OCI-LY7 (cell line): Measurements from ENCODE around the gene TMPRSS3. TPM values are rescaled to one million over a fixed set of nuclear protein-coding genes. Genes with fewer than 3 reads are reported as not detected.

ENCODE experiments used
- BruUV-seq: library from RNA; stranded (reverse); fragments of 400-500 nt; replicated peaks from 2 replicates; lab custom pipeline; 2021; lab: Mats Ljungman, UMichigan
- CTCF ChIA-PET: fragments of 300-600 bp; sonication (Branson Sonifier 250); formaldehyde crosslinking; loops from one replicate; lab custom pipeline; 2022; ENCODE audit warnings: antibody characterized with exemption; ENCODE audit not compliant: unreplicated experiment; lab: Charles Lee
- POLR2A ChIA-PET: fragments of 300-600 bp; sonication (Branson Sonifier 250); formaldehyde crosslinking; loops from one replicate; lab custom pipeline; 2022; ENCODE audit warnings: antibody characterized with exemption; lab: Charles Lee
- DNase-seq: peaks from one replicate; pipeline ENCODE4 v3.0.0-alpha.2; 2015; ENCODE audit warnings: low spot score
- H2AFZ ChIP-seq: fragments of 200-600 bp; sonication (generic), shearing (Covaris generic); 2 replicates; pipeline ENCODE4 v1.6.1; 2014; ENCODE audit warnings: mild to moderate bottlenecking, antibody characterized with exemption, low read length, moderate library complexity
- H3K27ac ChIP-seq: fragments of 200-600 bp; sonication (generic); 2 replicates; pipeline ENCODE4 v1.5.1; 2014; ENCODE audit warnings: mixed run types, low read depth, mild to moderate bottlenecking, moderate library complexity, low read length, inconsistent platforms; ENCODE audit not compliant: poor library complexity, severe bottlenecking
- H3K36me3 ChIP-seq: fragments of 200-600 bp; sonication (generic); 2 replicates; pipeline ENCODE4 v1.6.1; 2014; ENCODE audit warnings: mild to moderate bottlenecking, antibody characterized with exemption, low read length, moderate library complexity, mixed read lengths; ENCODE audit not compliant: insufficient read depth
- H3K4me1 ChIP-seq: fragments of 200-600 bp; sonication (generic); 2 replicates; pipeline ENCODE4 v1.5.1; 2014; ENCODE audit warnings: mild to moderate bottlenecking, low read length; ENCODE audit not compliant: insufficient read depth, poor library complexity, severe bottlenecking
- H3K4me2 ChIP-seq: fragments of 200-600 bp; sonication (generic); 2 replicates; pipeline ENCODE4 v1.6.1; 2014; ENCODE audit warnings: mild to moderate bottlenecking, low read length
- H3K4me3 ChIP-seq: fragments of 200-600 bp; sonication (generic); 2 replicates; pipeline ENCODE4 v1.5.1; 2014; ENCODE audit warnings: mild to moderate bottlenecking, low read depth, low read length; ENCODE audit not compliant: poor library complexity, severe bottlenecking
- H3K79me2 ChIP-seq: fragments of 200-600 bp; sonication (generic); 2 replicates; pipeline ENCODE4 v1.6.1; 2016; ENCODE audit warnings: low read depth, mild to moderate bottlenecking, low read length, moderate library complexity, mixed read lengths; ENCODE audit not compliant: insufficient read depth
- H3K9me2 ChIP-seq: fragments of 200-600 bp; sonication (generic); 2 replicates; pipeline ENCODE4 v1.6.1; 2016; ENCODE audit warnings: mild to moderate bottlenecking, low read length, mixed read lengths; ENCODE audit not compliant: insufficient read depth
- H3K9me3 ChIP-seq: fragments of 200-600 bp; sonication (generic); 2 replicates; pipeline ENCODE4 v1.6.1; 2014; ENCODE audit warnings: mild to moderate bottlenecking, mixed run types, low read length, mixed read lengths
- H4K20me1 ChIP-seq: fragments of 200-600 bp; sonication (generic); 2 replicates; pipeline ENCODE4 v1.6.1; 2014; ENCODE audit warnings: mild to moderate bottlenecking, antibody characterized with exemption, low read length, moderate library complexity, mixed read lengths; ENCODE audit not compliant: insufficient read depth
- EZH2phosphoT487 ChIP-seq: fragments of 200-600 bp; sonication (generic); IDR thresholded peaks from 2 replicates; pipeline ENCODE4 v1.6.1; 2018; ENCODE audit warnings: low read depth, borderline replicate concordance, mild to moderate bottlenecking, mixed run types, antibody characterized with exemption, low read length, moderate library complexity, mixed read lengths
- intact Hi-C: fragments of 100-400 bp; cut with micrococcal nuclease; formaldehyde crosslinking; loops from one replicate; pipeline ENCODE4 v1.10.0; 2022; ENCODE audit not compliant: unreplicated experiment
- total RNA-seq, 2 experiments: library from RNA; depleted of rRNA in 1 of 2; stranded (reverse); fragments of >200 nt in 1 of 2; shearing (Covaris generic) in 1 of 2; gene quantifications; 2 replicates each; pipeline ENCODE4 v1.2.3, GENCODE V29; 2014 to 2022
- TF ChIP-seq, protein P1 (sequence below): fragments of 200-600 bp; sonication (generic); conservative IDR thresholded peaks from 2 replicates; pipeline ENCODE4 v1.5.1; 2014; ENCODE audit warnings: mild to moderate bottlenecking, antibody characterized with exemption, low read length, moderate library complexity, mixed read lengths

Gene TMPRSS3
- total RNA-seq, 2 experiments from 2014 or later, result not detected

DNA sequence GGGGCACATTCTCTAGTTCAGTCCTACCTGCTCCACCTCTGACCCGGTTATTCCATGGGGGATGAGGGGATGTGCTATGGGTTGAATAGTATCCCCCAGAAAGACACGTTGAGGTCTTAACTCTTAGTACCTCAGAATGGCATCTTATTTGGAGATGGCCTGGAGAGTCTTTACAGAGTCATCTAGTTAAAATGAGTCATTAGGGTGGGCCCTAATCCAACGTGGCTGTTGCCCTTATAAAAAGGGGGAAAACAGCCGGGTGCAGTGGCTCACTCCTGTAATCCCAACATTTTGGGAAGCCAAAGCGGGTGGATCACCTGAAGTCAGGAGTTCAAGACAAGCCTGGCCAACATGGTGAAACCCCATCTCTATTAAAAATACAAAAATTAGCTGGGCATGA is 5.7 kb downstream of the TMPRSS3 start:
- no peak overlapping the region for H3K4me3 ChIP-seq
- no peak for DNase-seq
- H3K4me2 ChIP-seq, result no peak overlapping the region
- H3K9me2 ChIP-seq, result no peaks in the 10 kb centered on the region
- CTCF ChIA-PET, result no interaction called here
- intact Hi-C loops, result no loop called here
- BruUV-seq, result no TSS peak
- POLR2A ChIA-PET, result no interaction called here
- no peak overlapping the region for H2AFZ ChIP-seq
- H3K27ac ChIP-seq, result no peak overlapping the region
- TF ChIP-seq, protein P1, sequence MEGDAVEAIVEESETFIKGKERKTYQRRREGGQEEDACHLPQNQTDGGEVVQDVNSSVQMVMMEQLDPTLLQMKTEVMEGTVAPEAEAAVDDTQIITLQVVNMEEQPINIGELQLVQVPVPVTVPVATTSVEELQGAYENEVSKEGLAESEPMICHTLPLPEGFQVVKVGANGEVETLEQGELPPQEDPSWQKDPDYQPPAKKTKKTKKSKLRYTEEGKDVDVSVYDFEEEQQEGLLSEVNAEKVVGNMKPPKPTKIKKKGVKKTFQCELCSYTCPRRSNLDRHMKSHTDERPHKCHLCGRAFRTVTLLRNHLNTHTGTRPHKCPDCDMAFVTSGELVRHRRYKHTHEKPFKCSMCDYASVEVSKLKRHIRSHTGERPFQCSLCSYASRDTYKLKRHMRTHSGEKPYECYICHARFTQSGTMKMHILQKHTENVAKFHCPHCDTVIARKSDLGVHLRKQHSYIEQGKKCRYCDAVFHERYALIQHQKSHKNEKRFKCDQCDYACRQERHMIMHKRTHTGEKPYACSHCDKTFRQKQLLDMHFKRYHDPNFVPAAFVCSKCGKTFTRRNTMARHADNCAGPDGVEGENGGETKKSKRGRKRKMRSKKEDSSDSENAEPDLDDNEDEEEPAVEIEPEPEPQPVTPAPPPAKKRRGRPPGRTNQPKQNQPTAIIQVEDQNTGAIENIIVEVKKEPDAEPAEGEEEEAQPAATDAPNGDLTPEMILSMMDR, result no peak
- TF ChIP-seq EZH2phosphoT487, result no peak
- H4K20me1 ChIP-seq, result no peaks in the 10 kb centered on the region
- H3K9me3 ChIP-seq, result no peaks in the 10 kb centered on the region
- H3K79me2 ChIP-seq, result no peaks in the 10 kb centered on the region
- H3K36me3 ChIP-seq, result no peaks in the 10 kb centered on the region
- H3K4me1 ChIP-seq, result peaks cover 8% of the 10 kb centered on the region

DNA sequence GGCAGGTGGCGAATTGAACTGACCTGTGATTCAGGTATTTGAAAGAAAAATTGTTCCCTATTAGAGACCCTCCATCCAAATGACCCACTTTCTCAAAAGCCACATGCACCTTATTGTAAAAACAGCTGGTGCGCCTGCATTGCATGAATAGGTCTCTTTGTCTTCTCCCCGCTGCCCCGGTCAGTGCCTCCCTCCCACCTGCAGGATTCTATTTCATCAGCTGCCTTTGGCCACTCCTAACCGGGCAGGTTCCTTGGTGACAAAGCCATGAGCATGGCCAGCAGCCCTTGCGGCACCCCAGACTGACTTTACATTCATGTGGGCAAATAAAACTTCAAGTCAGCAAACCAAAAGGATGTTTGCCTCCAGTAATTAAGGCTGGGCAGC is 6.4 kb downstream of the TMPRSS3 start:
- Histone ChIP-seq H3K4me3 (no peak overlapping the region), H3K79me2 (no peaks in the 10 kb centered on the region), H3K9me2 (no peaks in the 10 kb centered on the region), H3K4me1 (peaks cover 10% of the 10 kb centered on the region), H3K9me3 (no peaks in the 10 kb centered on the region), H3K4me2 (no peak overlapping the region), H4K20me1 (no peaks in the 10 kb centered on the region), H3K36me3 (no peaks in the 10 kb centered on the region), H3K27ac (no peak overlapping the region), H2AFZ (no peak overlapping the region)
- POLR2A ChIA-PET, result no interaction called here
- TF ChIP-seq EZH2phosphoT487, result no peak
- TF ChIP-seq, protein P1, result no peak
- intact Hi-C loops, result no loop called here
- BruUV-seq, result no TSS peak
- DNase-seq, result no peak
- CTCF ChIA-PET, result no interaction called here

DNA sequence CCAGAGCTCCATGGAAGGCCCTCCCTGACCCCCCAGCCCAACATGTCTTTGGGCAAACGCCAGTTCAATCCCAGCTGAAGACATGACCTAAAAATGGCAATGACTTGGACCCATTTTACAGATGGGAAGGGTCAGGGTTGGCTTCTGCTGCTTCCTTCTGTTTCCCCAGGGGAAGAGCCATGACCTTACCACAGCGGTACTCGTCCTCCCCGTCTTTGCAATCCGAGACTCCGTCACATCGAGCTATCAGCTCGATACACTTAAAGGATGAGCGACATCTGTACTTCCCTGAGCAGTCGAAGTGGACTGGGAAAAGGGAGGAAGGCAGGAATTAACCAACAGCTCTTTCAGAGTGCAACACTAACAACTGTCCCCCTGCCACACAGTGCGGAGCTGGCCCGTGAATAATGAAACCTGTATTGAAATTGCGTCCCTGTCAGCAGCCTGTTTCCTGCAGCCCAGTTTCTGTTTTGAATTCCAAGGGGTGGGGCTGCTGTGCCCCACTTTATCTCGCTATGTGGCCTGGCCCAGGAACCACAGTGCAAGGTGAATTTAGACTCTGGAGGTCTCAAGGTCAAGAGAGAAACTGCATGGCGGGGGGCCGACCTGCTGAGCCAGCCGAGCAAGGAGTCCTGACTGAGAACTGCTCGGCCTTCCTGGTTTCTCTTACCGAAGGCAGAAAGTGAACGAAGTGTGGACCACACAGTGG is 7.0 kb downstream of the TMPRSS3 start:
- ChIA-PET CTCF (no interaction called here), POLR2A (no interaction called here)
- no peaks in the 10 kb centered on the region for H3K79me2 ChIP-seq
- H3K27ac ChIP-seq, result no peak overlapping the region
- H3K4me1 ChIP-seq, result peaks cover 13% of the 10 kb centered on the region
- H3K4me3 ChIP-seq, result no peak overlapping the region
- no TSS peak for BruUV-seq
- intact Hi-C loops, result no loop called here
- H3K4me2 ChIP-seq, result no peak overlapping the region
- no peaks in the 10 kb centered on the region for H3K36me3 ChIP-seq
- H3K9me2 ChIP-seq, result no peaks in the 10 kb centered on the region
- no peak for DNase-seq
- no peaks in the 10 kb centered on the region for H3K9me3 ChIP-seq
- TF ChIP-seq, protein P1, result no peak
- TF ChIP-seq EZH2phosphoT487, result no peak
- no peaks in the 10 kb centered on the region for H4K20me1 ChIP-seq
- no peak overlapping the region for H2AFZ ChIP-seq
